Esophagus squamous epithelium (tissue), 4 donors: ENCODE measurements around the gene FHL2.

Experiments
- POLR2A ChIP-seq, 4 donors: fragments of 450-650 bp; IDR thresholded peaks; one replicate each; pipeline ENCODE4 v1.6.1; 2017; ENCODE audit warnings: antibody characterized with exemption in 4 of 4, mild to moderate bottlenecking in 4 of 4, moderate library complexity in 3 of 4
- TF ChIP-seq, protein P1 (sequence below), 6 experiments: fragments of 450-650 bp in 4 of 6; fragments of 200-600 bp in 2 of 6; sonication (generic) in 2 of 6; IDR thresholded peaks; one replicate each; pipeline ENCODE4 v1.5.1; 2016 to 2019; ENCODE audit warnings: antibody characterized with exemption in 6 of 6, mild to moderate bottlenecking in 4 of 6, moderate library complexity in 4 of 6

DNA sequence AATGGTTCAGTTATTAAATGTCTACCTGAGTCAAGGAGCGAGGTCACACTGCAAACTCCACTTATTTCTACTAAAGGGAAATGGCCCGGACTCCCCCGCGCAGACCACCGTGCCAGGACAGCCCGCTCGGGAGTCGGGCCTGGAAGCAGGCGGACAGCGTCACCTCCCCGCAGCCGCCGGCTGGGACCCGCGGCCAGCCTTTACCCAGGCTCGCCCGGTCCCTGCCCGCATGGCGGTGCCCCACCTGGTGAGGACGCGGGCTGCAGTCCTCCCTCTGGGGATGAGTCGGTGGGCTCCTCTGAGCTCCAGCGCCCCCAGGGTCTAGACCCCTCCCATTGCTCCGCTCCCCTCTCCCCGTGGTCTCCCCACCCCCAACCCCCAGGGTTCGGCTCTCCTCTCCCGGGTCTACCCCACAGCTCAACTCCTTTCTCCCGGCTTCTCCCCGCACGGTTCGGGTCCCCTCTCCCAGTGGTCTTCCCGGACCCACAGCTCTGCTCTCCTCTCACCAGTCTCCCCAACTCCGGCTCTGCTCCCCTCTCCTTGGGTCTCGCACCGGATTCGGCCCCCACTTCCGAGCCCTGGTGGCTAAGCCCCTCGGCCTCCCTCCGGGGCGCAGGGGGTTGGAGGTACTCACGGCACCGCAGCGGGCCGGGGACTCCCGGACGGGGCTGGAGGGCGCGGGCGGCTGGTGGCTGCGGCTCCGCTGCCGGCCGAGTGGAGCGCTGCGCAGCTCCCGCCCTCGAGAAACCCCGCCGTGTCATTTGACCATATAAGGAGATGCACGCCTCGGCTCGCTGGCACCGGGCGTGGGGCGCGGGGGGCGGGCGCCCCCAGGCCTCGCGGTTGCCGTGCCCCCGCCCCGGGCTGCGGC lies at the start of gene FHL2:
- TF ChIP-seq, protein P1, sequence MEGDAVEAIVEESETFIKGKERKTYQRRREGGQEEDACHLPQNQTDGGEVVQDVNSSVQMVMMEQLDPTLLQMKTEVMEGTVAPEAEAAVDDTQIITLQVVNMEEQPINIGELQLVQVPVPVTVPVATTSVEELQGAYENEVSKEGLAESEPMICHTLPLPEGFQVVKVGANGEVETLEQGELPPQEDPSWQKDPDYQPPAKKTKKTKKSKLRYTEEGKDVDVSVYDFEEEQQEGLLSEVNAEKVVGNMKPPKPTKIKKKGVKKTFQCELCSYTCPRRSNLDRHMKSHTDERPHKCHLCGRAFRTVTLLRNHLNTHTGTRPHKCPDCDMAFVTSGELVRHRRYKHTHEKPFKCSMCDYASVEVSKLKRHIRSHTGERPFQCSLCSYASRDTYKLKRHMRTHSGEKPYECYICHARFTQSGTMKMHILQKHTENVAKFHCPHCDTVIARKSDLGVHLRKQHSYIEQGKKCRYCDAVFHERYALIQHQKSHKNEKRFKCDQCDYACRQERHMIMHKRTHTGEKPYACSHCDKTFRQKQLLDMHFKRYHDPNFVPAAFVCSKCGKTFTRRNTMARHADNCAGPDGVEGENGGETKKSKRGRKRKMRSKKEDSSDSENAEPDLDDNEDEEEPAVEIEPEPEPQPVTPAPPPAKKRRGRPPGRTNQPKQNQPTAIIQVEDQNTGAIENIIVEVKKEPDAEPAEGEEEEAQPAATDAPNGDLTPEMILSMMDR (IDR thresholded peaks at IDR 0.05): peak in 5 of 6 experiments; percentile 17 to 68 (median 41)
- TF ChIP-seq POLR2A (IDR thresholded peaks at IDR 0.05): peak in 3 of 4 donors; percentile 53 to 93 (median 89)
